ENCODE data around the gene MYLK.

Gene MYLK

DNA sequence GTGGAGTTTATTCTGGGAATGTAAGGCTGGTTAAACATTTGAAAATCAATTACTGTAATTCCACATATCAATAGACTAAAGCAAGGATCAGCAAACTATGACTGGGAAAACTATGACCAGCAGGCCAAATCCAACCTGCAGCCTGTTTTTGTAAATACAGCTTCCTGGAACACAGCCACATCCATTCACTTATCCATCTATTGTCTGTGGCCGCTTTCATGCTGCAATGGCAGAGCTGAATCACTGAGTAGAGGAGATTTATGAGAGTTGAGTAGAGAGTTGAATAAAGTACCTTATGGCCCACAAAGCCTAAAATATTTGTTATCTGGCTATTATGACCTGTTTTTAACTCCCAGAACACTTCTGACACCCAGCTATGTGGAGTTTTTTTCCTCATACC, 12.2 kb downstream of the MYLK start:
- no peak for DNase-seq

GRCh38 chr3:123870033-123870432, 14.1 kb downstream of the MYLK start:
- DNase-seq, result no peak

DNA sequence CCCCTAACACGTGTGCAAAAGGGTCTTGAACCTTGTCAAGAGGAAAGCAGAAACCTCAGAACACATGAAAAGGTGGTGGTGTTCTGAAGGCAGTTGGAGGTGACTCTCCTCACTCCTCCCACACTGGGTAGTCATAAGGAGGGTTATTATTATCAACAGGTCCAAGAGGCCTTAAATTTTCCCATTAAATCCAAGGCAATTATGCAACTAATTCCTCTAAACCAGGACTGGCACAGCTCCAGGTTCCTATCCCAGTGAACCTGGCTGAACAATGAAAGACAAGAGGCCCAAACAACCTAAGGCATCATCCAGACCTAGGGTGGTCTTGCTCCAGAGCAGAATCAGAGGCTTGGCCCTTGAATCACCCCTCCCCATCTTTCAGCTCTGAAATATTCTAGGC, 15.0 kb downstream of the MYLK start:
- no peak for DNase-seq

GRCh38 chr3:123864706-123865105, 19.4 kb downstream of the MYLK start:
- DNase-seq, result no peak

DNA sequence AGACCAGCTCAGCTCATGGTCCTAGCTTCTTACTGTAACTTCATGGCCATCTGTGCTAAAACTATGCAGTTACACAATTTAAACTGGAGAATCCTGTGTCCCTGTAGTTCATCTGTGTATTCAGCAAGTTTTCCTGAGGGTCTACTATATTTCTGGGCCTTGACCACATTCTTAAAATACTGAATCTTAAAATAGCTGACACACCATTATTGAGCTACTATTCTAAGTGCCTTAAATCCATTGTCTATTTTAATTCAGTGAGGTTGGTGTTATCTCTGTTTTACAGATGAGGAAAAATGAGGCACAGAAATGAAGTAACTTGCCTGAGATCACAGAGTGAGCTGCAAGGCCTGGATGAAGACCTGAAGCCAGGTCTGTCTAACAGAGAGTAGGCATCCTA, 22.0 kb downstream of the MYLK start:
- DNase-seq, result no peak

- no peak for DNase-seq
These were observed 22.9 kb downstream of the MYLK start for GRCh38 chr3:123861081-123861836.

DNA sequence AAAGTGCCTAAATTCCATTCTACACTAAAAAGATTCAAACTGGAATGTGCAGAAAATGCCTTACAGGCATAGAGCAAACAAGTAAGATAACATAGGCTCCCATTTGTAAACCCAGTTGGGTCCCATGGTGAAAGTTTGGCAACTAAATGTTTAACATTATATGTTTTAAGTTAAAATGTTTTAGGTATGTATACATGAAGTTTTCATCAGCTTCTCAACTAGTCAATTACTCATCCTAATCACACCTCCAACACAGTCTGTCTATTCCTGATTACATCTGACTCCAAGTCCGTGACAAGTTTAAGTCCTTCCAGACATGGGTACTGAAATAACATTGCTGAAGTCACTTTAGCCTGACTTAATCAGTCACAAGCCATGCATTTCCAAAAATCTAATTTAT, 25.0 kb downstream of the MYLK start:
- no peak for DNase-seq

- DNase-seq, result no peak
These were observed 29.2 kb downstream of the MYLK start for GRCh38 chr3:123854905-123855304.

DNA sequence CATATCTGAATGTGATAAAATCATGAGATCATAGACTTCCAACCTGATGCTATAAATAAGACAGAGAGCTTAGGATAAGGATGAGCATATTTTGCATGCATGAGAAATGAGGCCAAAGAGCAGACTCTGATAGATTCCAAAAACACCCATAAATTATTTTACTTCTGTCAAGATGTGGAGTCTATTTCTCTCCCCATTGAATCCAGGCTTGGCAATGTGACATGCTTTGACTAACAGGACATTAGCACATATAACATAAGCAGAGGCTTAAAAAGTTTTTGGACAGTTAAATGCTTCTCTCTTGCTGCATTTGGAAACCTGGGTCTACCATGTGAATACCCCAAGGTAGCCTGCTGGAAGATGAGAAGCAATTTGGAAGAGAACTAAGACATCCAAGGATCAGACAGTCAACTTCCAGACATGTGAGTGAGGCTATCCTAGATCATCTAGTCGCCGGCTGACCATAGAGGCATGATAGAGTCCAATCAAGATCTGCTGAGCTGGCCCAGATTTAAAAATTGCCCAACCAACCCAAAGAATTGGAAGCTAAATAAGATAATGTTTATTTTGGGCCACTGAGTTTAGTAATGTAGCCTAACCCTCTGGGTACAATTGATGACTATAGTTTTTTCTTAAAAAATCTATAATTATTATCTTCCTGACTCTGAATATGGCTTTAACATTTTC, 30.3 kb downstream of the MYLK start:
- no peak for DNase-seq

GRCh38 chr3:123847209-123847608, 36.9 kb downstream of the MYLK start:
- DNase-seq, result no peak

GRCh38 chr3:123843668-123844067, 40.5 kb downstream of the MYLK start:
- no peak for DNase-seq

DNA sequence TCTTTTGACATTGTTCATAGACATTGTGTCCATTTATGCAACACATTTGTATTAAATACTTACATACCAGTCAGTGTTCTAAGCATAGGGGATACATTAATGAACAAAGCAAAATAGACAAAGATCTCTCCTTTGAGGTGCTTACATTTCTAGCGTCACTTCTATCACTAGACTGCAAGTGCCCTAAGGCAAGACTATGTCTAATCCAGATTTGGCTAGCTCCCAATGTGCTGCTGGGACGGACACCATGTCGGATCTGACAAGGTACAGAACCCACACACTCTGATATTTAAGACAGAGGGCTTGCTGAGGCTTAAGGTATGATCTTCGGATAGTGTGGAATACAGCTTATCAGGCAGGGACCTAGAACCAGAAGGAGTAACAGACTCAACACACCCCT, 41.4 kb downstream of the MYLK start:
- no peak for DNase-seq

- no peak for DNase-seq
These were observed 42.5 kb downstream of the MYLK start for GRCh38 chr3:123841476-123842238.

GRCh38 chr3:123840961-123841360, 43.2 kb downstream of the MYLK start:
- DNase-seq, result no peak

DNA sequence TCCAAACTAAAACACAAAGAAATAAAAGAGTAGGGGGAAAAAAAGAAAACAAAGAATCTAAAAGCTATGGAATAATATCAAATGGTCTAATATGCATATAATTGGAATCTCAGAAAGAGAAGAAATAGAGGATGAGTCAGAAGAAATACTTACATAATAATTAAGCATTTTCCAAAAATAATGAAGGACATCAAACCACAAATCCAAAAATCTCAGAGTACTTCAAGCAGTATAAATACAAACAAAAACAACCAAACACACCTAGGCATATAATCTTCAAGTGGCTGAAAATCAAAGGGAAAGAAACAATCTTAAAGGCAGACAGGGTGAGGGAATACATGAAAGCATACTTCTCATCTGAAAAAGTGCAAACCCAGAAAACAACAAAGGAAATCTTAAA, 46.3 kb downstream of the MYLK start:
- no peak for DNase-seq

GRCh38 chr3:123834631-123835030, 49.5 kb downstream of the MYLK start:
- no peak for DNase-seq

DNA sequence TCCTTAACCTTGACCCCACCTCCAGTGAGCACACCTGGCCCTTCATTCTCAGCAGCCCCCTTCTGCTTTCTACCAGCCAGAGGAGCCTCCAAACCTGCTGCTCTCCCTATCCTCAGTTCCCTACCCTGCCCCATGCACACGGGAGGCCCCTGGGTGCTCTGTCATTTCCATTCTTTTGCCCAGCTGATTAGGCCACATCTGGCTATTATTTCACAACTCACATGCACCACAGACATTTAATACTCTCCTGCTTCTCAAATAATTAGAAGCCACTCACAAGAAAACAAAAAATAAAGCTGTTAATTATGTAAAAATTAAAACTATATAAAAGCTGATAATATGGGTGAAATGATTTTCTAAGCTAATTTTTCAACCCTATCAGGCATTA, 50.7 kb downstream of the MYLK start:
- DNase-seq, result no peak

DNA sequence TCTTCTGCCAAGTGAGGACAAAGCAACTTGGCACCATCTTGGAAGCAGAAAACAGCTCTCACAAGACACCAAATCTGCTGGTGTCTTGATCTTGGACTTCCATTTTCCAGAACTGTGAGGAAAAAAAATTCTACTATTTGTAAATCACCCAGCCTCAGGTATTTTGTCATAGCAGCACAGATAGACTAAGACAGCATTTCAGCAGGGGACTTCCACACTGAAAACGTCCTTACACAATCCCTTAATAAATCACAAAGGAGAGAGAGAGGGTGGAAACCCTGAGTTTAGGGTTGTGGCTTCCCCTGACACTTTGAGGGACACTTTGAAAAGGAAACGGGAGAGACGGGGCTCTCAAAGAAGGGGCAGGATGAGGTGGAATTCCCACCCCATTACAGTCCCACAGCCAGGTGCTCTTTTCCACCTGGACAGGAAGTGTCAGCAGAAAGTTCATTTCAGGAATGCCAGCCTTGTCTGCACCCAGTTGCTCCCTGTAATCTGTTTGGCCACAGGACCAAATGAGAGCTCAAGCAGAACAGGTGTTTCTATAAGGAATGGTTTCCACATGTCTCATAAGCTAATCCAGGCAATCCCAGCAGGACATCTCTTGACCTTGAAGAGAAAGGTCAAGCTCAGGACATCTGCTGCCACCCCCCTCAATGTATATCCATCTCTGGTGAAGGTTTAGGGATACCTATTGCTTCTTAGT, 51.3 kb downstream of the MYLK start:
- DNase-seq, result no peak

DNA sequence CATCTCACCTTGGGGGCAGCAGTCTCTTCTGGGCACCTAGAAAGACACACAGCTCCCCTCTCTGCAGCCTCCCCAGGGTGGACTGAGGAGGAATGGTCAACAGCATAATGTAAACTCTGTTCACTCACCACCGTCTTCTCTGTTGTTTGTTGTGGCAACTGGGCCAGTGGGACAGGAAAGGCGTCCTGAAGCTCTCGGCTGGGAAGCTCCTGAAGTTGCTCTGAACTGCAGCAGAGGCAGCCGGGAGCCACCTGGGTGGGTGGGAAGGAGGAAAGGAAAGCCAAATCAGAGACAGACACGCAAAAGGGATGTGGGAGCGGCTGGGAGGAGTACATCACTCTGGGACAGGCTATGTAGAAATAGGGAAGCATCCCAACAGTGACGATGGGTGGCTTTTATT, 52.7 kb downstream of the MYLK start:
- DNase-seq, result no peak

DNA sequence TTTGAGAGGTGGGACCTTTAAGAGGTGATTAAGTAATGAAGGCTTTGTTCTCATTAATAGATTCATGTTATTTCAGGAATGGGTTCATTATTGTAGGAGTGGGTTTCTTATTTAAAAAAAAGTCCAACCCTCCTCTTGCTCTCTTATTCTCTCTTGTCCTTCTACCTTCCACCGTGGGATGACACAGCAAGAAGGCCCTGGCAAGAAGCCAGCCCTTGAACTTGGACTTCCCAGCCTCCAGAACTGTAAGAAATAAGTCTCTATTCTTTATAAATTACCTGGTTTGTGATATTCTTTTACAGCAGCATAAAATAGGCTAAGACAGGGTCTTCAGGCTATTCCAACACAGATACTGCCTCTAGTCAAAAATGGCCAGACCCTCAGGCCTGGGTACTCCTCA, 62.2 kb downstream of the MYLK start:
- no peak for DNase-seq

DNA sequence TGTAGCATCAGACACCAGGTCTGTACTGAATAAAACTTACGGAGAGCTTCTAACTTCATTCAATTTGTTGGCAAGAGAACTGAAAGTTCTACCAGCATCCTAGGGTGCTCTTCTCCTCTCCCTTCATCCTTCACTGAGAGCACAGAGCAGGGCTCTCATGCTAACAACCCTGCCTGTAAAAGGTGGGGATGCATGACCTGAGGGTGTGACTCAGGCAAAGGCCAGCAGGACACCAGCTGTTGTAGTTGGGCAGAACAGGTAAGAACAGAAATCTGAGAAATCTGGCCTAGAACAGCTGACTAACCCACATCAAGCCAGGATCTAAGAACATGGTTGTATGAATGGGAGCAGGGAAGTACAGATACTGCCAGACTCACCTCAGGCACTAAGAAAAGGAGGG, 64.2 kb downstream of the MYLK start:
- DNase-seq, result no peak

GRCh38 chr3:123818921-123819429, 65.2 kb downstream of the MYLK start:
- no peak for DNase-seq

- DNase-seq, result no peak
These were observed 65.7 kb downstream of the MYLK start for GRCh38 chr3:123818324-123818920.
